Measurements from ENCODE around the gene MFN2.

DNA sequence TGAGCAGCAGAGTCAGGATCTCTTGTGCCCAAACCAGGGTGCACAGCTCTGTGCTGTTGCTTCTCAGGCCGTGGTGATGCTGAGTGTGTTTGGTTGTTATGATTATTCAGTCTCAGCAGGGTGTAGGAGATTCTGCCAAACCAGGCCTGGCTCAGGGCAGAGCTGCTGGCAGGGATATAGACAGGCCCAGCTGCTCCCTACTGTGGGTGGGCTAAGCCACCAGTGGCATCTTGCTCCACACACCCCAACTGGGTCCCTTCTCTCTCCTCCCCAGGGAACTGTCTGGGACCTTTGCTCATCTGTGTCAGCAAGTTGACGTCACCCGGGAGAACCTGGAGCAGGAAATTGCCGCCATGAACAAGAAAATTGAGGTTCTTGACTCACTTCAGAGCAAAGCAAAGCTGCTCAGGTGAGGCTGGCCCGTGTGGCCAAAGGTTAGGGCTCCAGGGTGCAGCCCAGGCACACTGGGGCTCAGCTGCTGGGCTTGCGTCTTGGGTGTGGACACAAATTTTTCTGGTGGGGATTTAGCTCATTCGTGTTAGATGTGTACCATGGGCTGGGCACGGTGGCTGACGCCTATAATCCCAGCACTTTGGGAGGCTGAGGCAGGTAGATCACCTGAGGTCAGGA, 29.2 kb downstream of the MFN2 start:
- no peak for TF ChIP-seq POLR2A (IDR thresholded peaks at IDR 0.05; ENCODE audit: low read length)
- TF ChIP-seq GATA1 (IDR thresholded peaks at IDR 0.05; ENCODE audit: low read depth, low read length) = no peak

All from erythroblast (primary cell).